ENCODE data around the gene LTBP4.
"Not testable (repeated sequence)": the region's sequence is repeated elsewhere in the genome, so short reads cannot be mapped to it uniquely, and the experiment has no call there.

The LTBP4 gene

GRCh38 chr19:40601134-40601974 lies at the start of gene LTBP4:
LTBP4 (plus strand) TSS chr19:40601369; CDS start chr19:40601388, 19 bp downstream.
- DNase-seq (ENCODE audit: low read depth in 1 of 2, low spot score in 1 of 2), result no peak

DNA sequence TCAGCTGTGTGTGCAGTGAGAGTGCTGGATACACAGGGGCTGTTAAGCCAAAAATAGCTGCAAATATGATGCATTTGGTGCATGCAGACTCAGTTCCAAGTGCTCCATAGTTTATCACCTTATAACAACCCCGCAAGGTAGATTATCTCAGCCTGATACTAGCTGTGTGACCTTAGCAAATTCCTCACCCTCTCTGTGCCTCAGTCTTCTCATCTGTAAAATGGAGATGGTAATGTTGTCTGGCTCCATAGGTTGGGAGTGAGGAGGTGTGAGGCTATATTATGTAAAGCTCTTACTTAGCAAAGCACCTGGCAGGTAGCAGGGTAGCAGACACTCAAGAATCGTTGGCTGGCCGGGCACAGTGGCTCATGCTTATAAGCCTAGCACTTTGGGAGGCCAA lies 48.3 kb upstream of the LTBP4 start:
- no peak for DNase-seq (ENCODE audit: low read depth in 1 of 2, low spot score in 1 of 2)

- no peak for DNase-seq (ENCODE audit: low read depth in 1 of 2, low spot score in 1 of 2)
These were observed 47.0 kb upstream of the LTBP4 start for GRCh38 chr19:40553885-40554857.

GRCh38 chr19:40555978-40556689 lies 45.0 kb upstream of the LTBP4 start:
- DNase-seq (ENCODE audit: low read depth in 1 of 2, low spot score in 1 of 2), result no peak

GRCh38 chr19:40556953-40557530 lies 44.1 kb upstream of the LTBP4 start:
- no peak for DNase-seq (ENCODE audit: low read depth in 1 of 2, low spot score in 1 of 2)

DNA sequence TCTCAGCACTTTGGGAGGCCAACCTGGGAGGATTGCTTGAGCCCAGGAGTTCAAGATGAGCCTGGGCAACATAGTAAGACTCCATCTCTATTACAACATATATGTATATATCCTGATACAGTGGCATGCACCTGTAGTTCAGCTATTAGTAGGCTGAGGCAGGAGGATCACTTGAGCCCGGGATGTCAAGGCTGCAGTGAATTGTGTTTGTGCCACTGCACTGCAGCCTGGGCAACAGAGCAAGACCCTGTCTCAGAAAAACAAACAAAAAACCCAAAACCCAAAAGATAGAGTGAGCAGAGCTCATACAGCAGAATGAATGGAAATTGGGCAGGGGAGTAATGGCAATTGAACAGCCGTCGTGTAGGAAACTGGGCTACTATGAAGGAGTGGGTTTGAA lies 41.8 kb upstream of the LTBP4 start:
- DNase-seq (ENCODE audit: low read depth in 1 of 2, low spot score in 1 of 2), result no peak

DNA sequence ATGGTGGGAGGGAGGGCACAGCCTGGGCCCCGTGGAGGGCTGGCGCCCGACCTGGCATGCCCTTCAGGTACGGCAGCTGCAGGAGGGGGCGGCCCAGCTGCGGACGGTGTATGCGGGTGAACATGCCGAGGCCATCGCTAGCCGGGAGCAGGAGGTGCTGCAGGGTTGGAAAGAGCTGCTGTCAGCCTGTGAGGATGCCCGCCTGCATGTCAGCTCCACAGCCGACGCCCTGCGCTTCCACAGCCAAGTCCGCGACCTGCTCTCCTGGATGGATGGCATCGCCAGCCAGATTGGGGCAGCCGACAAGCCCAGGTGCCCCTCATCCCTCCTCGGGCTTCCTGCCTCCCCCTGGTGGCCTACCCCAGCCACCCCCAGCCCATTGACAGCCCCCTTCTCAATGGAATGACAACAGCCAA lies 41.1 kb upstream of the LTBP4 start:
- DNase-seq (ENCODE audit: low read depth in 1 of 2, low spot score in 1 of 2), result no peak

DNA sequence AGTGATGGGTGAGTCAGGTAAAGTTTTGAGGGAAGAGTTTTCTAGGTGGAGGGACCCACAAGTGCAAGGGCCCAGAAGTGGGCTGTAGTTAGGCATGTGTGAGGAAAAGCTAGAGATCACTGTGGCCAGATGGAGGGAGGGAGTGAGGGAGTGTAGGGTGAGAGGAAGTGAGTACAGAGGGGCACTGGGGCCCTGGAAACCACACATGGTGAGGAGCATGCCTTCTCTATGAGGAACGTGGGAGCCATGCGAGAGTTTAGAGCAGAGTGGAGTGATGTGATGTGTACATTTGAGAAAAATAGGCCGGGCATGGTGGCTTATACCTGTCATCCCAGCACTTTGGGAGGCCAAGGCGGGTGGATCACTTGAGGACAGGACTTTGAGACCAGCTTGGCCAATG lies 39.2 kb upstream of the LTBP4 start:
- DNase-seq (ENCODE audit: low read depth in 1 of 2, low spot score in 1 of 2), result no peak

DNA sequence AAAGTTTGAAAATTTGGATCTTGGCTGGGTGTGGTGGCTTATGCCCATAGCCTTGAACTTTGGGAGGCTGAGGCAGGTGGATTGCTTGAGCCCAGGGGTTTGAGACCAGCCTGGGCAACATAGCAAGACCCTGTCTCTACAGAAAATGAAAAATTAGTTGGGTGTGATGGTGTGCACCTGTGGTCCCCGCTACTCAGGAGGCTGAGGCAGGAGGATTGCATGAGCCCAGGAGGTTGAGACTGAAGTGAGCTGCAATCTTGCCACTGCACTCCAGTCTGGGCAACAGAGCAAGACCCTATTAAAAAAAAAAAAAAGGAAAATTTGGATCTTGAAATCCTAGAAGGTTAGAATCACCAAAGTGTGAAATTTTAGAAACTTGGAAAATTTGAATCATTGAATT lies 36.6 kb upstream of the LTBP4 start:
- not testable (repeated sequence) for DNase-seq (ENCODE audit: low read depth in 1 of 2, low spot score in 1 of 2)

GRCh38 chr19:40565355-40565754 lies 35.8 kb upstream of the LTBP4 start:
- DNase-seq (ENCODE audit: low read depth in 1 of 2, low spot score in 1 of 2), result no peak

GRCh38 chr19:40565910-40566495 lies 35.2 kb upstream of the LTBP4 start:
- DNase-seq (ENCODE audit: low read depth in 1 of 2, low spot score in 1 of 2), result no peak

- DNase-seq (ENCODE audit: low read depth in 1 of 2, low spot score in 1 of 2), result no peak
These were observed 34.0 kb upstream of the LTBP4 start for GRCh38 chr19:40567040-40567749.

GRCh38 chr19:40567750-40568494 lies 33.2 kb upstream of the LTBP4 start:
- DNase-seq (ENCODE audit: low read depth in 1 of 2, low spot score in 1 of 2), result no peak

DNA sequence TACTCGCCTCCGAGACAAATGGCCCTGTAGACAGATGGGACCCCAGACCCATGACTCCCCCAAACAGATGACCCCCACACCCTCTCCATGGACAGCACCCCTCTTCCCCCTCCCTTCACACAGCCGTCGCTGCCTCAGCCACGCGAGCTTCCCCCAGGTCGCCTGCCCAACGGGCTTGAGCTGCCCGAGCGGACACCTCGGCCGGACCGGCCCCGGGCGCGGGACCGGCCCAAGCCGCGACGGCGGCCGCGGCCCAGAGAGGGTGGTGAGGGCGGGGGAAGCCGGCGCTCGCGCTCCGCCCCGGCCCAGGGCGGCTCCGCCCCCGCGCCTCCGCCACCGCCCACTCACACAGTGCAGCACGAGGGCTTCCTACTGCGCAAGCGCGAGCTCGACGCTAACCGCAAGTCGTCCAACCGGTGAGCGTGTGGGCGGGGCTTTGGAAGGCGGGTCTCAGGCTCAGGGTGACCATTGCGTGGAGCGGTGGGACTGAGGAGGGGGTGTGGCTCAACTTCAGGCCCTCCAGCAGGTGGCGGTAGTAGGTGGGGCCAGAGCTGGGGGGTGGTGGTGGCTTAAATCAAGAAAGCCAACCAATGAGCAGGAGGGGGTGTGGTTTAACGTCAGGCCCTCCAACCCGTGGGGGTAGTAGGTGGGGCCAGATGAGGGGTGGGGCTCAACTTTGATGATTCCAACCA lies 30.7 kb upstream of the LTBP4 start:
- DNase-seq (ENCODE audit: low read depth in 1 of 2, low spot score in 1 of 2), result peak; percentile 86 to 90

- no peak for DNase-seq (ENCODE audit: low read depth in 1 of 2, low spot score in 1 of 2)
These were observed 30.2 kb upstream of the LTBP4 start for GRCh38 chr19:40571005-40571318.

DNA sequence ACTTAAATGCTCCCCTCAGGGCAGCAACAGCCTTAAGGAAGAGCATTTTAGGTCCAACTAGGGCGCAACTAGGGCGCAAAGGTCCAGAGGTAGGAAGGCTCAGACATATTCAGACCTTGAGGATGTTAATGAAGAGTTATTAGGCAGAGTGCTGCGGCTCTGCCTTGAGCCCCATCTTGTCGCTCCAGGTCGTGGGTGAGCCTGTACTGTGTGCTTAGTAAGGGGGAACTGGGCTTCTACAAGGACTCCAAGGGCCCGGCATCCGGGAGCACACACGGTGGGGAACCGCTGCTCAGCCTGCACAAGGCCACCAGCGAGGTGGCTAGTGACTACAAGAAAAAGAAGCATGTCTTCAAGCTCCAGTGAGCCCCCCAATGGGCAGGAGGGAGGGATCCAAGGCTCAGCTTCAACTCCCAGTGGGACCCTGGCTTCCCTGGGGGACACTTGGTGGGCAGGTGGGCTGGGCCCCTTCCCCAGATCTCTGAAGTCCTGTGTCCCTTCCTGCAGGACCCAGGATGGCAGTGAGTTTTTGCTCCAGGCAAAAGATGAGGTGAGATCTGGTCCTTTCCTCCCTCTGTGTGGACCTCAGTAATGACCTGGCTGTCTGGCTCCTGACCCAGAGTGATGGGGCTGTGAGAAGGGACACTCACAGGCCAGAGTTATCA lies 29.2 kb upstream of the LTBP4 start:
- no peak for DNase-seq (ENCODE audit: low read depth in 1 of 2, low spot score in 1 of 2)

- DNase-seq (ENCODE audit: low read depth in 1 of 2, low spot score in 1 of 2), result no peak
These were observed 25.8 kb upstream of the LTBP4 start for GRCh38 chr19:40575326-40575725.

GRCh38 chr19:40576151-40576584 lies 25.0 kb upstream of the LTBP4 start:
- no peak for DNase-seq (ENCODE audit: low read depth in 1 of 2, low spot score in 1 of 2)

Measured in stimulated activated CD4-positive, alpha-beta T cell treated with anti-CD3 and anti-CD28 coated beads, Interleukin-15, amount 100 ng/mL, for 1 hour (primary cell).